IMR-90 (cell line): Measurements from ENCODE around the gene FBXL19. TPM values are rescaled to one million over a fixed set of nuclear protein-coding genes. Genes with fewer than 3 reads are reported as not detected.

ENCODE experiments used
- ATAC-seq: fragments of 200-7000 bp; cut with Tn5 transposase; 2 replicates; pipeline ENCODE4 v1.9.1; 2020; ENCODE audit warnings: low read depth, mild to moderate bottlenecking, moderate library complexity
- BruUV-seq: library from RNA; stranded (reverse); fragments of 400-500 nt; replicated peaks from 2 replicates; lab custom pipeline; 2021; lab: Mats Ljungman, UMichigan
- CTCF ChIA-PET: fragments of 300-600 bp; formaldehyde crosslinking; extraction: SDS; loops from one replicate; lab custom pipeline; 2021; ENCODE audit warnings: antibody characterized with exemption; lab: Yijun Ruan, JAX
- POLR2A ChIA-PET: fragments of 300-600 bp; sonication (Branson Sonifier 250); formaldehyde crosslinking; loops from one replicate; lab custom pipeline; 2022; ENCODE audit warnings: antibody characterized with exemption; ENCODE audit not compliant: unreplicated experiment; lab: Charles Lee
- DNase-seq: peaks from one replicate; pipeline ENCODE4 v3.0.0; 2013
- H2AFZ ChIP-seq: replicated peaks from 2 replicates; pipeline ENCODE3; 2013; ENCODE audit warnings: low read length, mild to moderate bottlenecking; ENCODE audit not compliant: poor library complexity
- H2AK5ac ChIP-seq: 2 replicates; pipeline ENCODE4 v1.6.1; 2013; ENCODE audit warnings: low read depth, low read length, inconsistent platforms
- H2AK9ac ChIP-seq: replicated peaks from 2 replicates; pipeline ENCODE3; 2013; ENCODE audit warnings: mild to moderate bottlenecking, low read depth, low read length, moderate library complexity; ENCODE audit not compliant: poor library complexity
- H2BK120ac ChIP-seq: 2 replicates; pipeline ENCODE4 v1.6.1; 2013; ENCODE audit warnings: low read depth, low read length, inconsistent platforms
- H2BK15ac ChIP-seq: 3 replicates; pipeline ENCODE4 v1.6.1; 2013; ENCODE audit warnings: low read depth, low read length, inconsistent platforms
- H2BK20ac ChIP-seq: 2 replicates; pipeline ENCODE4 v1.6.1; 2013; ENCODE audit warnings: low read depth, mild to moderate bottlenecking, inconsistent platforms, low read length, moderate library complexity
- H2BK5ac ChIP-seq: 2 replicates; pipeline ENCODE4 v1.6.1; 2013; ENCODE audit warnings: mild to moderate bottlenecking, low read depth, low read length, inconsistent platforms; ENCODE audit not compliant: poor library complexity, severe bottlenecking
- H3K14ac ChIP-seq: replicated peaks from 2 replicates; pipeline ENCODE4 v1.6.1; 2013; ENCODE audit warnings: low read depth, low read length, inconsistent platforms
- H3K18ac ChIP-seq: 2 replicates; pipeline ENCODE4 v1.6.1; 2013; ENCODE audit warnings: low read depth, low read length, control low read depth
- H3K23ac ChIP-seq: 2 replicates; pipeline ENCODE4 v1.6.1; 2013; ENCODE audit warnings: low read depth, low read length, inconsistent platforms
- H3K27ac ChIP-seq: 2 replicates; pipeline ENCODE4 v1.5.1; 2013; ENCODE audit warnings: mild to moderate bottlenecking, control low read depth, low read length; ENCODE audit not compliant: insufficient read depth
- H3K27me3 ChIP-seq: 2 replicates; pipeline ENCODE4 v1.6.1; 2013; ENCODE audit warnings: low read length; ENCODE audit not compliant: control insufficient read depth, insufficient read depth
- H3K36me3 ChIP-seq: 2 replicates; pipeline ENCODE4 v1.6.1; 2013; ENCODE audit warnings: low read length, mixed read lengths; ENCODE audit not compliant: control insufficient read depth, insufficient read depth
- H3K4ac ChIP-seq: 2 replicates; pipeline ENCODE4 v1.6.1; 2013; ENCODE audit warnings: low read depth, low read length, inconsistent platforms
- H3K4me1 ChIP-seq: 2 replicates; pipeline ENCODE4 v1.6.1; 2013; ENCODE audit warnings: low read length, mixed read lengths; ENCODE audit not compliant: control insufficient read depth, insufficient read depth
- H3K4me2 ChIP-seq: 2 replicates; pipeline ENCODE4 v1.6.1; 2013; ENCODE audit warnings: low read depth, mild to moderate bottlenecking, control low read depth, low read length, moderate library complexity
- H3K4me3 ChIP-seq: 2 replicates; pipeline ENCODE4 v1.5.1; 2013; ENCODE audit warnings: low read depth, mild to moderate bottlenecking, control low read depth, low read length, moderate library complexity; ENCODE audit not compliant: insufficient read depth
- H3K56ac ChIP-seq: 2 replicates; pipeline ENCODE4 v1.6.1; 2013; ENCODE audit warnings: low read length, inconsistent platforms; ENCODE audit not compliant: insufficient read depth; ENCODE audit errors: extremely low read depth
- H3K79me1 ChIP-seq, 2 experiments: 2 replicates each; pipeline ENCODE4 v1.6.1; 2013; ENCODE audit warnings: low read length in 2 of 2, inconsistent platforms in 1 of 2, low read depth in 1 of 2
- H3K9ac ChIP-seq: 2 replicates; pipeline ENCODE4 v1.6.1; 2013; ENCODE audit warnings: low read depth, low read length, control low read depth
- H3K9me1 ChIP-seq: 2 replicates; pipeline ENCODE4 v1.6.1; 2013; ENCODE audit warnings: low read length, inconsistent platforms; ENCODE audit not compliant: insufficient read depth
- H3K9me3 ChIP-seq: 2 replicates; pipeline ENCODE4 v1.6.1; 2013; ENCODE audit warnings: low read length; ENCODE audit not compliant: control insufficient read depth, insufficient read depth
- H4K20me1 ChIP-seq: 2 replicates; pipeline ENCODE4 v1.6.1; 2013; ENCODE audit warnings: low read length, inconsistent platforms; ENCODE audit not compliant: insufficient read depth
- H4K5ac ChIP-seq: 2 replicates; pipeline ENCODE4 v1.6.1; 2013; ENCODE audit warnings: mild to moderate bottlenecking, low read depth, low read length, control low read depth
- H4K8ac ChIP-seq, 2 experiments: 2 replicates each; pipeline ENCODE4 v1.6.1; 2013; ENCODE audit warnings: low read depth in 2 of 2, low read length in 2 of 2, control low read depth in 1 of 2, inconsistent platforms in 1 of 2
- H4K91ac ChIP-seq: 2 replicates; pipeline ENCODE4 v1.6.1; 2013; ENCODE audit warnings: low read depth, low read length, inconsistent platforms; ENCODE audit not compliant: insufficient read depth
- BHLHE40 ChIP-seq: fragments of 150-350 bp; IDR thresholded peaks from 2 replicates; pipeline ENCODE4 v1.6.1; 2016; ENCODE audit warnings: mild to moderate bottlenecking, low read depth, low read length
- CEBPB ChIP-seq: IDR thresholded peaks from 2 replicates; pipeline ENCODE4 v1.6.1; 2012; ENCODE audit warnings: low read depth, low read length, improper control_type of control experiment
- CHD1 ChIP-seq: IDR thresholded peaks from 2 replicates; pipeline ENCODE4 v1.6.1; 2012; ENCODE audit warnings: low read depth, low read length, improper control_type of control experiment
- MAFK ChIP-seq: IDR thresholded peaks from 2 replicates; pipeline ENCODE4 v1.6.1; 2012; ENCODE audit warnings: low read depth, low read length, improper control_type of control experiment
- MAZ ChIP-seq: IDR thresholded peaks from 2 replicates; pipeline ENCODE4 v1.6.1; 2012; ENCODE audit warnings: low read depth, mild to moderate bottlenecking, low read length, improper control_type of control experiment, moderate library complexity, borderline replicate concordance
- MXI1 ChIP-seq: IDR thresholded peaks from 2 replicates; pipeline ENCODE4 v1.6.1; 2012; ENCODE audit warnings: low read depth, mild to moderate bottlenecking, low read length, moderate library complexity, borderline replicate concordance
- POLR2A ChIP-seq: IDR thresholded peaks from 2 replicates; pipeline ENCODE4 v1.6.1; 2012; ENCODE audit warnings: mild to moderate bottlenecking, low read depth, low read length
- RFX5 ChIP-seq: IDR thresholded peaks from 2 replicates; pipeline ENCODE4 v1.8.0; 2012; ENCODE audit warnings: low read depth, mild to moderate bottlenecking, low read length, moderate library complexity
- SMC3 ChIP-seq: fragments of 150-350 bp; IDR thresholded peaks from 2 replicates; pipeline ENCODE4 v1.6.1; 2016; ENCODE audit warnings: low read depth, mild to moderate bottlenecking, antibody characterized with exemption, low read length, moderate library complexity
- WGBS, 2 experiments: methylation state at CpG; one replicate each; pipeline versions ENCODE4 v1.1.5 to v1.1.7; 2013; ENCODE audit warnings: missing lambda C conversion rate in 2 of 2; ENCODE audit not compliant: insufficient read length in 1 of 2; ENCODE audit errors: extremely low coverage in 2 of 2; 5-methylcytosine and 5-hydroxymethylcytosine counted together
- dilution Hi-C: fragments of 300-500 bp; cut with HindIII; formaldehyde crosslinking; loops from one replicate; pipeline ENCODE4 v1.14.3; 2018; ENCODE audit warnings: low sequenced_read_pairs; ENCODE audit not compliant: unreplicated experiment
- in situ Hi-C: fragments of 300-500 bp; cut with MboI; formaldehyde crosslinking; loops from 3 replicates; pipeline ENCODE4 v1.14.3; 2019; ENCODE audit warnings: low sequenced_read_pairs, inconsistent platforms, mixed read lengths
- intact Hi-C: fragments of 100-400 bp; cut with micrococcal nuclease; formaldehyde crosslinking; loops from 2 replicates; pipeline ENCODE4 v1.10.0; 2022
- polyA plus RNA-seq, 3 experiments: library from polyadenylated mRNA; depleted of rRNA; stranded (reverse); fragments of >200 nt; gene quantifications; 2 replicates each; pipeline ENCODE4 v1.2.3, GENCODE V29; 2012; ENCODE audit warnings: low replicate concordance in 1 of 3
- total RNA-seq: library from RNA; depleted of rRNA; stranded (reverse); fragments of >200 nt; gene quantifications from 2 replicates; pipeline ENCODE4 v1.2.3, GENCODE V29; 2012
- TF ChIP-seq, protein P1 (sequence below): conservative IDR thresholded peaks from 2 replicates; pipeline ENCODE4 v1.5.1; 2012; ENCODE audit warnings: mild to moderate bottlenecking, low read depth, low read length, improper control_type of control experiment
- TF ChIP-seq, protein P2 (sequence below): fragments of 150-350 bp; IDR thresholded peaks from 2 replicates; pipeline ENCODE4 v1.6.1; 2017; ENCODE audit warnings: mild to moderate bottlenecking, antibody characterized with exemption, low read length, low read depth

FBXL19 gene
- total and polyA plus RNA-seq, 2 of the 4 experiments (the other 2 are of a cell fraction) = 5.0 to 13.8 TPM

DNA sequence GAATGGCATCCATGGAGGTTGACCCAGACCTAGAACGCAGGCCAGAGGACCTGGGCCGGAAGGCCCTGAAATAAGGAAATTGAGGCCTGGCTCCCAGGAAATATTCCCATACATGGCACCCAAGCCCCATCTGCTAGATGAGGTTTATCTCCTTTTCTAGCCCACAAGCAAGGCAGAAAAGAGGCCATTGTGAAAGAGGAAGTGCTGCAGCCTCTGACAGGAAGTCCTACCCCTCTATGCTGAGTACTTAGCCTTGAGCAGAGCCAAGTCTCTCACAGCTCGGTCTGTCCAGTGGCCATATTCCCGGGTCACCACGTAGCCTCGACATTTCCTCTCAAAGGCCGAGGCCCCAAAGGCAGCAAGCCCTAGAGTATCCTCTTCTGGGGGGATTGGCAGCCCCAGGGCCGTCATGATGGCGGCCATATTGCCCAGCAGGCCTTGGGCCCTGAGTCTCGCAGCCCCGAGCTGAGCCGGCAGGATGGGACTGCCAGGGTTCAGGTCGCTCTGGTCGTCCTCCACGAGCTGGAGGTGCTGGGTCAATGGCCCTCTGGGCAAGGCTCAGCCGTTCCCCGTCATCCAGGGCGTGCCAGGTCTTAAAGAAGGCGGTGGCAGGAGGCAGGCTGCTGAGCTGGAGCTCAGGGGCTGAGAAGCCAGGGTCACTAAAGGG lies 19.1 kb upstream of the FBXL19 start:
- Histone ChIP-seq H2AK5ac (peak overlapping the region; percentile 27; the same call in 1 of the 2 replicates), H3K79me1 (peaks cover 3 to 16% of the 10 kb centered on the region in 2 experiments; a peak in 2 of 4 replicates), H3K23ac (no peak overlapping the region), H2BK5ac (no peak overlapping the region), H4K20me1 (no peaks in the 10 kb centered on the region), H2AFZ (peak overlapping the region; percentile 18), H3K4me1 (peaks cover 4% of the 10 kb centered on the region; the same call in 1 of the 2 replicates), H3K14ac (0 out of 2 replicates have a peak overlapping the region, but pooled peaks have one; percentile 39), H2BK20ac (no peak overlapping the region), H3K27me3 (no peaks in the 10 kb centered on the region), H4K8ac (peak overlapping the region; percentile 86 to 95), H3K9me1 (peaks cover 8% of the 10 kb centered on the region; the same call in 1 of the 2 replicates), H3K9me3 (no peaks in the 10 kb centered on the region), H2BK15ac (no peak overlapping the region), H3K4ac (0 out of 2 replicates have a peak overlapping the region, but pooled peaks have one; percentile 4), H3K18ac (no peak overlapping the region), H2BK120ac (no peak overlapping the region), H3K27ac (no peak overlapping the region), H2AK9ac (peak overlapping the region; percentile 52), H3K4me2 (no peak overlapping the region), H3K4me3 (no peak overlapping the region), H3K56ac (no peak overlapping the region), H3K9ac (no peak overlapping the region), H4K5ac (peak overlapping the region; percentile 27; the same call in 1 of the 2 replicates), H4K91ac (peak overlapping the region; percentile 9; the same call in 1 of the 2 replicates), H3K36me3 (no peaks in the 10 kb centered on the region)
- no TSS peak for BruUV-seq
- in situ Hi-C loops (no loop called here), intact Hi-C loops (no loop called here), dilution Hi-C loops (no loop called here)
- ChIA-PET CTCF (no interaction called here), POLR2A (interaction anchor here (0.5 kb wide), 1 partner anchor 62 kb away, joined by 3 read pairs; no protein-coding TSS in a partner anchor)
- 97% methylated on average over 10 of the region's 19 CpGs; no CpG with 5 or more reads in 1 of the 2 experiments for WGBS, 2 experiments
- no peak for TF ChIP-seq BHLHE40
- no peak for TF ChIP-seq CEBPB
- no peak for TF ChIP-seq MAZ
- TF ChIP-seq MXI1 = no peak
- TF ChIP-seq, protein P1, sequence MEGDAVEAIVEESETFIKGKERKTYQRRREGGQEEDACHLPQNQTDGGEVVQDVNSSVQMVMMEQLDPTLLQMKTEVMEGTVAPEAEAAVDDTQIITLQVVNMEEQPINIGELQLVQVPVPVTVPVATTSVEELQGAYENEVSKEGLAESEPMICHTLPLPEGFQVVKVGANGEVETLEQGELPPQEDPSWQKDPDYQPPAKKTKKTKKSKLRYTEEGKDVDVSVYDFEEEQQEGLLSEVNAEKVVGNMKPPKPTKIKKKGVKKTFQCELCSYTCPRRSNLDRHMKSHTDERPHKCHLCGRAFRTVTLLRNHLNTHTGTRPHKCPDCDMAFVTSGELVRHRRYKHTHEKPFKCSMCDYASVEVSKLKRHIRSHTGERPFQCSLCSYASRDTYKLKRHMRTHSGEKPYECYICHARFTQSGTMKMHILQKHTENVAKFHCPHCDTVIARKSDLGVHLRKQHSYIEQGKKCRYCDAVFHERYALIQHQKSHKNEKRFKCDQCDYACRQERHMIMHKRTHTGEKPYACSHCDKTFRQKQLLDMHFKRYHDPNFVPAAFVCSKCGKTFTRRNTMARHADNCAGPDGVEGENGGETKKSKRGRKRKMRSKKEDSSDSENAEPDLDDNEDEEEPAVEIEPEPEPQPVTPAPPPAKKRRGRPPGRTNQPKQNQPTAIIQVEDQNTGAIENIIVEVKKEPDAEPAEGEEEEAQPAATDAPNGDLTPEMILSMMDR = no peak
- TF ChIP-seq POLR2A = no peak
- no peak for TF ChIP-seq SMC3
- no peak for TF ChIP-seq MAFK
- TF ChIP-seq, protein P2, sequence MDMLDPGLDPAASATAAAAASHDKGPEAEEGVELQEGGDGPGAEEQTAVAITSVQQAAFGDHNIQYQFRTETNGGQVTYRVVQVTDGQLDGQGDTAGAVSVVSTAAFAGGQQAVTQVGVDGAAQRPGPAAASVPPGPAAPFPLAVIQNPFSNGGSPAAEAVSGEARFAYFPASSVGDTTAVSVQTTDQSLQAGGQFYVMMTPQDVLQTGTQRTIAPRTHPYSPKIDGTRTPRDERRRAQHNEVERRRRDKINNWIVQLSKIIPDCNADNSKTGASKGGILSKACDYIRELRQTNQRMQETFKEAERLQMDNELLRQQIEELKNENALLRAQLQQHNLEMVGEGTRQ = no peak
- no peak for TF ChIP-seq CHD1
- TF ChIP-seq RFX5 = no peak
- ATAC-seq (no peak), DNase-seq (no peak)
